Measurements from ENCODE around the gene EPHB2. TPM values are rescaled to one million over a fixed set of nuclear protein-coding genes. Genes with fewer than 3 reads are reported as not detected.

Gene EPHB2
- total and polyA plus RNA-seq, 2 of the 8 experiments (the other 6 are each of a cell fraction or from before 2014, with no cell fraction given), result 15.8 to 17.2 TPM

DNA sequence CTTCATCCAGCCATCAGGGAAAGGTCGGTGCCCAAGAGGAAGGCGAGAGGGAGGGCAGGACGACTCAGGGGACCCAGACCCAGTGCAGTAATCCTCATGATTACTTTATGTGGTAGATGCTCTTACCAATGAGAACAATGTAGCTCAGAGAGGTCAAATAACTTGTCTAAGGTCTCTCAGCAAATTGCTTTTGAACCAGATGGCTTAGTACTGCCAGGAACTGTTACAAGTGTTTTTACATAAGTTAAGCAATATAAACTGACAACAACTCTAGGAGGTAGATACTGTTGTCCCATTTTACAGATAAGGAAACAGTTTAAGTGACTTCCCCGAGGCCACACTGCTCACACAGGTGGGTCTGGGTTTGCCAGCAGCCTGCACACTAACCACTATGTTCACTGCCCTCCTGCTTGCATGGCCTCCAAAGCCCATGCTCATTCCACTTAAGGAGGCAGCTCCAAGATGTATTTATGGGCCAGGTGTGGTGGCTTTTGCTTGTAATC lies 150.3 kb downstream of the EPHB2 start (continued):
- TF ChIP-seq FOSL1 (IDR thresholded peaks at IDR 0.05; ENCODE audit: insufficient read depth, low read depth, low read length) (no peak), POLR2AphosphoS5 (IDR thresholded peaks at IDR 0.05; ENCODE audit: low read depth, low read length) (no peak), TAF7 (optimal IDR thresholded peaks at IDR 0.05; ENCODE audit: borderline replicate concordance, low read depth, low read length) (no peak), SP4 (IDR thresholded peaks at IDR 0.05; ENCODE audit: low read length) (no peak), RAD21 (IDR thresholded peaks at IDR 0.05 in 1 of 2, conservative IDR thresholded peaks at IDR 0.05 in 1 of 2; ENCODE audit: low read depth in 2 of 2, low read length in 2 of 2) (no peak), BRCA1 (IDR thresholded peaks at IDR 0.05; ENCODE audit: low read depth, low read length) (no peak), HDAC2 (IDR thresholded peaks at IDR 0.05; ENCODE audit: borderline replicate concordance in 1 of 2, low read depth in 2 of 2, low read length in 2 of 2) (no peak)
- TF ChIP-seq, protein P1, sequence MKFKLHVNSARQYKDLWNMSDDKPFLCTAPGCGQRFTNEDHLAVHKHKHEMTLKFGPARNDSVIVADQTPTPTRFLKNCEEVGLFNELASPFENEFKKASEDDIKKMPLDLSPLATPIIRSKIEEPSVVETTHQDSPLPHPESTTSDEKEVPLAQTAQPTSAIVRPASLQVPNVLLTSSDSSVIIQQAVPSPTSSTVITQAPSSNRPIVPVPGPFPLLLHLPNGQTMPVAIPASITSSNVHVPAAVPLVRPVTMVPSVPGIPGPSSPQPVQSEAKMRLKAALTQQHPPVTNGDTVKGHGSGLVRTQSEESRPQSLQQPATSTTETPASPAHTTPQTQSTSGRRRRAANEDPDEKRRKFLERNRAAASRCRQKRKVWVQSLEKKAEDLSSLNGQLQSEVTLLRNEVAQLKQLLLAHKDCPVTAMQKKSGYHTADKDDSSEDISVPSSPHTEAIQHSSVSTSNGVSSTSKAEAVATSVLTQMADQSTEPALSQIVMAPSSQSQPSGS (IDR thresholded peaks at IDR 0.05; ENCODE audit: low read length), result no peak
